Muscle layer of colon (tissue), 2 donors: Measurements from ENCODE around the gene FOXO3.

Experiments
- H3K27ac ChIP-seq: one replicate; pipeline ENCODE4 v1.7.0; 2013; ENCODE audit warnings: low read depth, mild to moderate bottlenecking, low read length, moderate library complexity
- H3K27me3 ChIP-seq, 2 donors: one replicate each; pipeline ENCODE4 v1.7.0; 2013; ENCODE audit warnings: low read length in 2 of 2, mild to moderate bottlenecking in 2 of 2; ENCODE audit not compliant: insufficient read depth in 2 of 2, control insufficient read depth in 1 of 2
- H3K36me3 ChIP-seq: one replicate; pipeline ENCODE4 v1.7.0; 2013; ENCODE audit warnings: mild to moderate bottlenecking, low read length; ENCODE audit not compliant: insufficient read depth
- H3K4me1 ChIP-seq: one replicate; pipeline ENCODE4 v1.7.0; 2013; ENCODE audit warnings: mild to moderate bottlenecking, low read length; ENCODE audit not compliant: insufficient read depth
- H3K4me3 ChIP-seq, 2 donors: one replicate each; pipeline ENCODE4 v1.7.0; 2013; ENCODE audit warnings: low read length in 2 of 2, low read depth in 1 of 2, mild to moderate bottlenecking in 1 of 2, moderate library complexity in 1 of 2
- H3K9ac ChIP-seq: one replicate; pipeline ENCODE4 v1.7.0; 2013; ENCODE audit warnings: low read length
- H3K9me3 ChIP-seq: one replicate; pipeline ENCODE4 v1.7.0; 2013; ENCODE audit warnings: mild to moderate bottlenecking, low read length
- donor health status: abdominal sarcoma.
- donor health status: Adenocarcinoma of cecum.

The FOXO3 gene

GRCh38 chr6:108714766-108715414 is 154.2 kb downstream of the FOXO3 start:
- H3K36me3 ChIP-seq, result no peaks in the 10 kb centered on the region
- no peak overlapping the region for H3K9ac ChIP-seq
- no peaks in the 10 kb centered on the region for H3K27me3 ChIP-seq
- no peak overlapping the region for H3K4me3 ChIP-seq
- no peaks in the 10 kb centered on the region for H3K9me3 ChIP-seq
- peaks cover 28% of the 10 kb centered on the region for H3K4me1 ChIP-seq
- no peak overlapping the region for H3K27ac ChIP-seq

GRCh38 chr6:108715832-108716231 is 155.1 kb downstream of the FOXO3 start:
- no peaks in the 10 kb centered on the region for H3K36me3 ChIP-seq
- H3K9me3 ChIP-seq, result no peaks in the 10 kb centered on the region
- H3K4me3 ChIP-seq, result no peak overlapping the region
- H3K27ac ChIP-seq, result no peak overlapping the region
- no peak overlapping the region for H3K9ac ChIP-seq
- no peaks in the 10 kb centered on the region for H3K27me3 ChIP-seq
- H3K4me1 ChIP-seq, result peaks cover 19% of the 10 kb centered on the region

DNA sequence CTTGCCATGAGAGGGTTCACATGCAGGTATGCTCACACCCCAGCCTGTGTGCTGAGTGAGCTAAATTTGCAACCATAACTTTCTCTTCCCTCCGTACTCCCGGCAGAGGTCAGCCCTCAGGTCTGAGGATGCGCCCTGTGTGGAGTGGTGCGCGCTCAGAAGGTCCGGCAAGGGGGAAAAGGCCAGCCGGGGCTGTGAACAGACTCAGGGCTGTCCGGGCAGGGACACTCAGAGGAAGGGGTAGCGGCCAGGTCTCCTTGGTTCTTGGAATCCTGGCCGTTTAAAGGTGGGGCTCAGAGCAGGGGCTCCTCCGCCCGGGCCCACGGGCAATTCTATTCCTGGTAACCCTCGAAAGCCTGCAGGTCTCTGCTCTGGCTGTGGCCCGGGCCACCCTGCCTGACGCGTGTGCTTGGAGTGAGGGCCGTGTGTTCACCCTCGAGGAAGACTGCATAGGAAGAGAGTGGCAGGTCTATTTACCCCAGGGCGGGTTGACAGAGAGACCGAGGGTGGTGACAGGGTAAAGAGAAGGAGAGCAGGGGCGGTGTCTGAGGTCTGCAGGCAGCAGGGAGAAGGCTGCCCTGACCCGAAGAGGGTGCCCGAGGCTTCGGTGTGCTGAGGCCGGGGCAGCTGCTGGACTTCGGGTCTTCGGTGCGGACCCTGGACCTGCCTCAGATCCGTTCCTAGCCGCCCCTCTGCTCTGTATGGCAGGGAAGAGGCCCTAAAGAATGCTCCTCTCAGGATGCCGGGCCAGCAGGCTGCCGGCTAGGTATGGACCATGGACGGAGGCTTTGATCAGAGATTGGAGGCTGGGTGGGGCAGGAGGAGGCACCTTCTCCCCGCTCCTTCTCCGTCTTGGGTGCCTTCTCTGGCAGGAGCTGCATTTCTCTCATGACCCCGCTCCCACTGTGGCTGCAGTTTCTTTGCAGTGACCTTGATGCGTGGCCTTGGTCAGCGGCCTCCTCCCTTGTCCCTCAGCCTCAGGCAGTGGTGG is 156.4 kb downstream of the FOXO3 start:
- Histone ChIP-seq H3K27me3 (no peaks in the 10 kb centered on the region), H3K36me3 (no peaks in the 10 kb centered on the region), H3K9me3 (no peaks in the 10 kb centered on the region), H3K9ac (no peak overlapping the region), H3K4me1 (peaks cover 8% of the 10 kb centered on the region), H3K4me3 (no peak overlapping the region), H3K27ac (no peak overlapping the region)

DNA sequence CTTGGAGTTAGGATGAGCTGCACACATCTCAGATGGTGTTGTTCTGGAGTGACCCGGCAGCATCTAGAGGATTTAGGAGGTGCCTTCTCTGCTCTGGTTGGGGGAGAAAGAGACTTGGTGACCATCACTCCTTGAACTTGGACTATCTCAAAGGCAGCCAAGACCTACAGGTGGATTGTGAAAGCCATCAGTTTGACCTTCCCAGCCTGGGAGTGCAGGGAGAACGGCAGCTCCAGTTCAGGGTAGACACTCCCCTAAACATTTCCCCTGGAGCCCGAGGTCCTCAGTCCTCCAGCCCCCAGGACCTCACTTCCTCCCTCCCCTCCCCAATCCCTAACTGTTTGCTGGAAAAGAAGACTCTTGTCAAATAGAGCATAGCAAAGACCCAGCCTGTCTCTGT is 158.8 kb downstream of the FOXO3 start:
- H3K4me1 ChIP-seq, result no peaks in the 10 kb centered on the region
- no peaks in the 10 kb centered on the region for H3K36me3 ChIP-seq
- no peaks in the 10 kb centered on the region for H3K27me3 ChIP-seq
- no peak overlapping the region for H3K4me3 ChIP-seq
- H3K9ac ChIP-seq, result no peak overlapping the region
- no peak overlapping the region for H3K27ac ChIP-seq
- no peaks in the 10 kb centered on the region for H3K9me3 ChIP-seq

GRCh38 chr6:108720827-108721226 is 160.1 kb downstream of the FOXO3 start:
- H3K4me3 ChIP-seq, result no peak overlapping the region
- no peaks in the 10 kb centered on the region for H3K4me1 ChIP-seq
- H3K9ac ChIP-seq, result no peak overlapping the region

DNA sequence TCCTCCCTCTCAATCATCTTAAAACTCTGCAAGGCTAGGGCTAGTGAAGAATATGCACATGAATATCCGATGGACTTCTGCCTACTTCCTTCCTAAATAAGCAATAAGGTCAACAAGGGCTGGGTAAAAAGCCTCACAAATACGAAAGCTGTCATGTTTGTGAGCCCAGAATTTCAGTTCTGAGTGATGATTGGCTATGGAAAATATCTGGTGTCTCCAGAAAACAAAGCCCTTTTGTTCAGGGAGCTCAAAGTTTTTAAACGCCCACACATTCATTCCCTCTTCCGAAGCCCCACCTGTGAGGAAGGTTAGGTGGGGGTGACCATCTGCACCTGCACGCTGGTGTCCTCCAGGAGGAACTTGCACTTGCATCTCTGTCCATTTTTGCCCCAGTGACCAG is 160.6 kb downstream of the FOXO3 start:
- H3K36me3 ChIP-seq, result no peaks in the 10 kb centered on the region
- H3K27me3 ChIP-seq, result no peaks in the 10 kb centered on the region
- no peaks in the 10 kb centered on the region for H3K9me3 ChIP-seq
- H3K9ac ChIP-seq, result no peak overlapping the region
- no peak overlapping the region for H3K27ac ChIP-seq
- no peak overlapping the region for H3K4me3 ChIP-seq
- no peaks in the 10 kb centered on the region for H3K4me1 ChIP-seq

More at GRCh38 chr6:108720827-108721226, 160.1 kb downstream of the FOXO3 start:
- H3K27me3 ChIP-seq, result no peaks in the 10 kb centered on the region
- H3K36me3 ChIP-seq, result no peaks in the 10 kb centered on the region
- H3K9me3 ChIP-seq, result no peaks in the 10 kb centered on the region
- no peak overlapping the region for H3K27ac ChIP-seq

DNA sequence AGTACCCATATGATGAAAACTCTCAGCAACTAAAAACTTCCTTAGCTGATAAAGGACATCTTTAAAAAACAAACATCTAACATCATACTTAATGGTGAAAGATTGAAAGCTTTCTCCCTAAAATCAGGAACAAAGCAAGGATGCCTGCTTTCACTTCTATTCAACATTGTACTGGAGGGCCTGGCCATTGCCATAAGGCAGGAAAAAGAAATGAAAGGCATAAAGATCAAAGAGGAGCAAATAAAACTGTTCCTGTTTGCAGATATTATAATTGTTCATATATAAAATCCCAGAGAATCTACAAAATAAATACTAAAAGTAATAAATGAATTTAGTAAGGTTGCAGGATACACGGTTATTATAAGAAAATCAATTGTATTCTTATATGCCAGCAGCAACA is 162.9 kb downstream of the FOXO3 start:
- Histone ChIP-seq H3K36me3 (no peaks in the 10 kb centered on the region), H3K9me3 (no peaks in the 10 kb centered on the region), H3K27me3 (no peaks in the 10 kb centered on the region), H3K4me3 (no peak overlapping the region), H3K27ac (no peak overlapping the region), H3K4me1 (no peaks in the 10 kb centered on the region), H3K9ac (no peak overlapping the region)

- no peaks in the 10 kb centered on the region for H3K36me3 ChIP-seq
- no peaks in the 10 kb centered on the region for H3K9me3 ChIP-seq
- H3K27ac ChIP-seq, result no peak overlapping the region
- H3K9ac ChIP-seq, result no peak overlapping the region
- H3K4me3 ChIP-seq, result no peak overlapping the region
- no peaks in the 10 kb centered on the region for H3K27me3 ChIP-seq
- H3K4me1 ChIP-seq, result no peaks in the 10 kb centered on the region
Observed at GRCh38 chr6:108726726-108727339, 166.1 kb downstream of the FOXO3 start.

GRCh38 chr6:108727966-108728730 is 167.4 kb downstream of the FOXO3 start:
- no peaks in the 10 kb centered on the region for H3K4me1 ChIP-seq
- H3K36me3 ChIP-seq, result no peaks in the 10 kb centered on the region
- H3K9me3 ChIP-seq, result no peaks in the 10 kb centered on the region
- no peak overlapping the region for H3K4me3 ChIP-seq
- no peak overlapping the region for H3K9ac ChIP-seq
- no peaks in the 10 kb centered on the region for H3K27me3 ChIP-seq
- no peak overlapping the region for H3K27ac ChIP-seq

GRCh38 chr6:108728826-108729225 is 168.1 kb downstream of the FOXO3 start:
- no peaks in the 10 kb centered on the region for H3K4me1 ChIP-seq
- H3K27ac ChIP-seq, result no peak overlapping the region
- H3K9ac ChIP-seq, result no peak overlapping the region
- H3K4me3 ChIP-seq, result no peak overlapping the region
- H3K9me3 ChIP-seq, result no peaks in the 10 kb centered on the region
- H3K36me3 ChIP-seq, result no peaks in the 10 kb centered on the region
- no peaks in the 10 kb centered on the region for H3K27me3 ChIP-seq
